ENCODE results near the gene LRMDA. TPM values are rescaled to one million over a fixed set of nuclear protein-coding genes. Genes with fewer than 3 reads are reported as not detected.

Gene LRMDA
- total RNA-seq, 4 donors from 2014 or later: 1.5 to 15.7 (median 4.6) TPM

- Histone ChIP-seq H3K27ac (no peak overlapping the region), H3K9me3 (no peaks in the 10 kb centered on the region), H3K27me3 (no peaks in the 10 kb centered on the region), H3K4me3 (no peak overlapping the region), H3K4me1 (peaks cover 0 to 5% of the 10 kb centered on the region in 2 donors), H3K36me3 (no peaks in the 10 kb centered on the region)
- DNase-seq: no peak
- intact Hi-C loops (cut with DNase I; ENCODE audit: low total_unique reads): loop anchor here (5.0 kb wide), 1 partner anchor 692 kb away; no protein-coding TSS in a partner anchor
- TF ChIP-seq, protein P1, sequence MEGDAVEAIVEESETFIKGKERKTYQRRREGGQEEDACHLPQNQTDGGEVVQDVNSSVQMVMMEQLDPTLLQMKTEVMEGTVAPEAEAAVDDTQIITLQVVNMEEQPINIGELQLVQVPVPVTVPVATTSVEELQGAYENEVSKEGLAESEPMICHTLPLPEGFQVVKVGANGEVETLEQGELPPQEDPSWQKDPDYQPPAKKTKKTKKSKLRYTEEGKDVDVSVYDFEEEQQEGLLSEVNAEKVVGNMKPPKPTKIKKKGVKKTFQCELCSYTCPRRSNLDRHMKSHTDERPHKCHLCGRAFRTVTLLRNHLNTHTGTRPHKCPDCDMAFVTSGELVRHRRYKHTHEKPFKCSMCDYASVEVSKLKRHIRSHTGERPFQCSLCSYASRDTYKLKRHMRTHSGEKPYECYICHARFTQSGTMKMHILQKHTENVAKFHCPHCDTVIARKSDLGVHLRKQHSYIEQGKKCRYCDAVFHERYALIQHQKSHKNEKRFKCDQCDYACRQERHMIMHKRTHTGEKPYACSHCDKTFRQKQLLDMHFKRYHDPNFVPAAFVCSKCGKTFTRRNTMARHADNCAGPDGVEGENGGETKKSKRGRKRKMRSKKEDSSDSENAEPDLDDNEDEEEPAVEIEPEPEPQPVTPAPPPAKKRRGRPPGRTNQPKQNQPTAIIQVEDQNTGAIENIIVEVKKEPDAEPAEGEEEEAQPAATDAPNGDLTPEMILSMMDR (IDR thresholded peaks at IDR 0.05): no peak
- no peak for TF ChIP-seq POLR2A (IDR thresholded peaks at IDR 0.05)
These were observed 658.2 kb downstream of the LRMDA start for GRCh38 chr10:76089556-76090180.

GRCh38 chr10:76091926-76092325, 660.5 kb downstream of the LRMDA start:
- H3K4me1 ChIP-seq: no peaks in the 10 kb centered on the region
- intact Hi-C loops (cut with DNase I; ENCODE audit: low total_unique reads): no loop called here
- no peaks in the 10 kb centered on the region for H3K9me3 ChIP-seq
- no peak overlapping the region for H3K27ac ChIP-seq
- H3K36me3 ChIP-seq: no peaks in the 10 kb centered on the region
- H3K27me3 ChIP-seq: no peaks in the 10 kb centered on the region
- no peak overlapping the region for H3K4me3 ChIP-seq
- TF ChIP-seq, protein P1 (IDR thresholded peaks at IDR 0.05): no peak
- TF ChIP-seq POLR2A (IDR thresholded peaks at IDR 0.05): no peak
- no peak for DNase-seq

DNA sequence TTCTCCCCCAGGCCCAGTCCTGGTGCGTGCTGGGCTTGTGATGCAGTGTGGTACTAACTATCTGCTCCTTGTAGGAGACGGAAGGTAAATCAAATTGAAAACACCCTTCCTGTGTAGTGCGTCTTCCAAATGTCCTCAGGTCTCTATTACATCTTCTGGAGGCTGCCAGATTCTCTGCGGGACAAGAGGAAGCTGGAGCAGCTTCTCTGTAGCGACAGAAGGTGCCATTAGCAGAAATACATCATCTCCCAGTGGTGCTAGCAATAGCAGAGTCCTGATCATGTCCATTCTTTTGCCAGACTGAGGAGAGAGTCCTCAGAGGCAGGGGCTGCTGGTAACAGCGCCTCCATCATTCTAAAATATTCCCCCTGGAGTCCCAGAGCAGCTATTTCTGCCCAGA, 675.2 kb downstream of the LRMDA start:
- H3K4me3 ChIP-seq: no peak overlapping the region
- no peaks in the 10 kb centered on the region for H3K36me3 ChIP-seq
- DNase-seq: no peak
- intact Hi-C loops (cut with DNase I; ENCODE audit: low total_unique reads): no loop called here
- no peaks in the 10 kb centered on the region for H3K27me3 ChIP-seq
- no peak overlapping the region for H3K27ac ChIP-seq
- TF ChIP-seq POLR2A (IDR thresholded peaks at IDR 0.05): no peak
- TF ChIP-seq, protein P1 (IDR thresholded peaks at IDR 0.05): no peak
- H3K9me3 ChIP-seq: no peaks in the 10 kb centered on the region
- no peaks in the 10 kb centered on the region for H3K4me1 ChIP-seq

- TF ChIP-seq, protein P1 (IDR thresholded peaks at IDR 0.05): no peak
- TF ChIP-seq POLR2A (IDR thresholded peaks at IDR 0.05): no peak
These were observed 677.3 kb downstream of the LRMDA start for GRCh38 chr10:76108563-76109359.

DNA sequence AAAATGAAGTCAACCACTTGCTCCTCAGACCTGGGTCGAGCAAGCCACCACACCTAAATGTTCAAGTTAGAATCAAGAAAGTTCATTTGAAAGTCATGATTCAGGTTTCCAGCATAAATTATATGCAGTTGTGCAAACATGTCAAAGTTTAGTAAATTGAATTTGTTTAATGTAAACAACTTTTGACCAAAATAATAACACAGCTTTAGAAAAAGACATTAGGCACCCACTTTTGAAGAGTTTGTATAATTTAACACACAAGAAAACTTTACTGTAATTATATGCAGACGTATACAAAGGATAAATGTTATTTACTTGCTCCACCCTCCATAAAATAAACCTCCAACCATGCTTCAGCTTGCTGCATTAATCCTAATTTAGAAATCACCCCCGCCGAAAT, 680.0 kb downstream of the LRMDA start:
- Histone ChIP-seq H3K27me3 (no peaks in the 10 kb centered on the region), H3K4me3 (no peak overlapping the region), H3K36me3 (no peaks in the 10 kb centered on the region), H3K27ac (no peak overlapping the region), H3K9me3 (no peaks in the 10 kb centered on the region), H3K4me1 (no peaks in the 10 kb centered on the region)
- DNase-seq: no peak
- intact Hi-C loops (cut with DNase I; ENCODE audit: low total_unique reads): no loop called here
- TF ChIP-seq POLR2A (IDR thresholded peaks at IDR 0.05): no peak
- TF ChIP-seq, protein P1 (IDR thresholded peaks at IDR 0.05): no peak

More at GRCh38 chr10:76108563-76109359, 677.3 kb downstream of the LRMDA start:
- Histone ChIP-seq H3K27me3 (no peaks in the 10 kb centered on the region), H3K27ac (no peak overlapping the region), H3K4me1 (no peaks in the 10 kb centered on the region), H3K9me3 (no peaks in the 10 kb centered on the region), H3K4me3 (no peak overlapping the region), H3K36me3 (no peaks in the 10 kb centered on the region)
- DNase-seq: no peak
- intact Hi-C loops (cut with DNase I; ENCODE audit: low total_unique reads): no loop called here
